Stimulated activated CD8-positive, alpha-beta memory T cell treated with anti-CD3 and anti-CD28 coated beads, Interleukin-12 subunit alpha, Interleukin-12 subunit beta, amount 100 ng/mL, for 4 hours (primary cell): Measurements from ENCODE around the gene ZG16B.

Experiments
- DNase-seq: peaks from one replicate; pipeline ENCODE4 v3.0.0-alpha.2; 2020; ENCODE audit warnings: low read depth

The ZG16B gene

DNA sequence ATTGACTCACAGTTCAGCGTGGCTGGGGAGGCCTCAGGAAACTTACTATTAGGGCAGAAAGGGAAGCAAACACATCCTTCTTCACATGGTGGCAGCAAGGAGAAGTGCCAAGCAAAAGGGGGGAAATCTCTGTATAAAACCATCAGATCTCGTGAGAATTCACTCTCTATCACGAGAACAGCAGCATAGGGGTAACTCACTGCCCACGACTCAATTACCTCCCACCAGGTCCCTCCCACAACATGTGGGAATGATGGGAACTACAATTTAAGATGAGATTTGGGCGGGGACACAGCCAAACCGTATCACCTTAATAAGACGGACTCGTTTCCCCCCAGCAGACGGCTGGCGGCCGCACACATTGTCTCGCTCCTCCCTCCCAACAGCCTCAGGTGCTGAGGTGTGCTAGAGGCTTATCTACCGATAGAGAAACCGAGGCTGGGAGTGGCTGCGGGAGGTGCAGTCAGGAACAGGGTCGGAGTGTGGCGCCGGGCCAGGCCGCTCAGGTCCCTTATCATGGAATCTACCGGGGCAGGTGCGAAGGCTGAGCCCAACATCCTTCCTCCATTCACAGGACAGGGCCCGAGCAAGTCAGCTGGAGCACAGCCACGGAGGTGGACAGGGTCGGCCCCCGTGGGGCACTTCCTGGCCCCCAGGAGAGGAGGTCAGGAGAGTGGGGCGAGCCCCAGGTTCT is 4.9 kb upstream of the ZG16B start:
- no peak for DNase-seq

DNA sequence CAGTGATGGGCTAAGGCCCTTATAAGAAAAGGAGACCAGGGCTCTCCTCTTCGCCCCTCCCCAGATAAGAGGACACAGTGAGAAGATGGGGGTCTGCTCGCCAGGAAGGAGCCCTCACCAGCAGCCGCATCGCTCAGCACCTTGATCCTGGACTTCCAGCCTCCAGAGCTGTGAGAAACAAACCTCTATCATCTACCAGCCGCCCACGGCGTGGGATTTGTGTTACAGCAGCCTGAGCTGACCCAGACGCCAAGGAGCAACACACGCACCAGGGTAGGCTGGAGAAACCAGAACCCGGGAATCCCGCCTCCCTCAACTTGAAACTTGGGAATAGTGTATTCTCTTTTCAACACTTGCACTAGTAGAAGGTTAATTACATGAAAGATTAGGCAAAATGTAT is 4.2 kb upstream of the ZG16B start:
- DNase-seq, result no peak

DNA sequence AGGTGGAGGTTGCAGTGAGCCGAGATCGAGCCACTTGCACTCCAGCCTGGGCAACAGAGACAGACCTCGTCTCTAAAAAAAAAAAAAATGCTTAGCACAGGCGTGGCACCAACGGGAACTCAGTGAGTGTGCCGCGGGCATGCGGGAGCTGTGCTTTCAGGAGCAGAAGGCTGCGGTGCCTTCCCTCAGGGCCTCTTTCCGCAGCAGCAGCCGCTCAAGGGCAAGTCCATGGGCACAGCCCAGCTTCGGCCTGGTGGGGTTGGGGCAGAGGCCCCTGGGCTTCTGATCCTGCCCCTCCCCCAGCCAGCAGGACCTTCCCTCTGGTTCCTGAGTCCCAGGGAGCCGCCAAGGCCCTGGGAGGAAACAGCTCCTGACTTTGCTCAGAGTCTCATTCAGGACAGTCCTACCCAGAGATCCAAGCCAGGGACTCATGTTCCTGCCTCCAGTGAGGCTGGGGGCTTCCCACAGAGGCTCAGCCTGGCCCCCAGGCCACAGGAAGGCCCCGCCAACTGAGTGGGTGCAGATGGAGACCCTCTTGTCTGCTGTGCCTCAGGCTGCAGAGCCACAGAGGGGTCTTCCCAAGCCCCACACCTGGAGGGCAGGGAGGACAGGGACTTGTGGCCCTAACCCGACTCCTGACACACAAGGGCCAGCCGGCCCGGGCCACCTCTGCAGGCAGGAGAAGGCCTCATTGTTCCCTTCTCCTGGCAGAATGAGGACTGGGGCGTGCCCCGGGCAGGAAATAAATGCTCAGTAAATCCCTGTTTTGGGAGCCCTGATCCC is 3.3 kb upstream of the ZG16B start:
- no peak for DNase-seq

- no peak for DNase-seq
Observed at GRCh38 chr16:2827374-2827791, 2.7 kb upstream of the ZG16B start.

DNA sequence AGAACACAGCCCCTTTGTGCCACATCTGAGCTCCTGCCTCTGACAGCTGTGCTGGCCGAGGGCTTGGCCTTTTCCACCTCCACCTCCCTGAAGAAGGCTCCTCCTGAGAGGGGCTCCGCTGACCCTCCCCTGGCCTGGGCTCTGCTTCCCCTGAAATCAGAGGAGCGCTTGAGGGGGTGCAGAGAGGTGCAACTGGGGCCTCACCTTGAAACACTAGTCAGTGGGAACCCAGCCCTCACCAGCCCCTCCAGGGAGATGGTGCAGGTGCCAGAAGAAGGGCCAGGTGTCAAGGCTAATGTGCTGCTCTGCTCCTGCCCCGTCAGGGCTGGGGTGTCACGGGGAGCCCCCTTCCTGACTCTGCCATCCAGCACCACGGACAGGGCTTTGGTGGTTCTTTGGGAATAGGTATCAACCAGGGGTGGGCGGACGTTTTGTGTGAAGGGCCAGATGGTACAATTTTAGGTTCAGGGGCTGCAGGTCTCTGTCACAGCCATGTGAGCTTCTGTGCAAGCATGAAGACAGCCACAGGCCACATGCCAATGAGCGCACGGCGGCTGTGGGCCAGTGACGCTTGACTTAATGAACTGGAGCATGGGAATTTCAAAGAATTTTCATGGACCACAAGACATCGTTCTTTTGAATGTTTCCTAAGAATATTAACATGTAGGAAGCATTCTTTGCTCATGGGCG is 2.1 kb upstream of the ZG16B start:
- DNase-seq, result no peak

GRCh38 chr16:2828521-2828840 is 1.6 kb upstream of the ZG16B start:
- no peak for DNase-seq

DNA sequence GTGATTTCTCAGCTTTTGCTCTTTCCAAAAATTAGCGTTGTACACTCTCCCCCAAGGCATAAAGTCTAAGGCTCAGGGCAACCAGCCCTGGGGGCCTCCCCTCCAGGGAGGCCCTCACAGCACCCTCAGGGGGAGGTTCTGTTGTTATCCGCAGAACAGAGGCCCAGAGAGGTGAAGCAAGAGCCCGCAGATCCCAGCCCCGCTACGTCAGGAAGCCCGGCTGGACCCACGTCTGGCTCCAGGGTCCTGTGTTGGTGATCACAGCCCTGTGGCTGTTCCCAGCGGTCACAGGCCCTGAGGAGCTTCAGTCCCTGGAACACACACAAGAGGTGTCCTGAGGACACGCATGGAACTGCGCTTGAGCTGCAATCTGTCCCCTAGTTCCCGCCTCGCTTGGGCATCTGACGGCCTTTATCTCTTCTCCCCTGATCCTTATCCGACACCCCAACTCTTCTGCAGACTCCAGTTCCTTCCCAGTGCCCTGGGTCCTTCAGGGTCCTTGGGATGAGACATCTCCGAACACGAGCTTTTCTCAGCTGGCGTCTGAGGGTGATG is 1.1 kb upstream of the ZG16B start:
- DNase-seq, result no peak

GRCh38 chr16:2830355-2830695 is 222 bp downstream of the ZG16B start:
- no peak for DNase-seq

DNA sequence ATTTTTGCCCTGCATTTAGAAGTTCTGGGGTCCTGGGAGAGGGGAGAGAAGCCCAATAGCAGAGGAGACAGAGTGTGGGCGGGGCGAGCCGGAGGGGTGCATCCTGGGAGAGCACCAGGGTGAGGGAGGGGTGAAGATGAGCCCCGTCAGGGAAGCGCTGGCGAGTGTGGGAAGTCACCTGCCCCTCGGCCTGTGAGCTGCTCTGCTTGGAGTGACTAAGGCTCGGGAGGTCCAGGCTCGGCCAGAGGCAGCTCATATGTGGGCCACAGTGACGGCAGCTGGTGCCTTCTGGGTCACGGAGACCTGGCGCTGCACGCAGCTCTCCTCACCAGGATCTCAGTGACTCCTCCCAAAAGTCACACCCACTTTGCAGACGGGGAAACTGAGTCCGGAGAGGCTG is 1.1 kb downstream of the ZG16B start:
- no peak for DNase-seq

DNA sequence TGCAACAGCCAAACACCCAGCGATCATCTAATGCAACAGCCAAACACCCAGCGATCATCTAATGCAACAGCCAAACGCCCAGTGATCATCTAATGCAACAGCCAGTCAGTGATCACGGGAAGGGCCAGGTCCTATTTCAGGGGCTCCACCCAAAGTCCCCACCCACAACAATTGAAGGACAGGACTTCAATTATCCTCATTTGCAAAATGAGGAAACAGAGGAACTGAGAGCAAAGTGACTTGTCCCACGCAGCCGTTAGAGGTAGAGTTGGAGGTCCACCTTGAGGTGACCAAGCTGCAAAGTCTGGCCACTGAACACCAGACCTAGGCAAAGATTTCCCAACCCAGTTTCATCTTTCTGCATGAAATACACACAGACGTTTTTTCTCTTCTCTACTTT is 3.7 kb downstream of the ZG16B start:
- no peak for DNase-seq

GRCh38 chr16:2834968-2835367 is 4.9 kb downstream of the ZG16B start:
- DNase-seq, result no peak

GRCh38 chr16:2835638-2836493 is 5.8 kb downstream of the ZG16B start:
- DNase-seq, result no peak

DNA sequence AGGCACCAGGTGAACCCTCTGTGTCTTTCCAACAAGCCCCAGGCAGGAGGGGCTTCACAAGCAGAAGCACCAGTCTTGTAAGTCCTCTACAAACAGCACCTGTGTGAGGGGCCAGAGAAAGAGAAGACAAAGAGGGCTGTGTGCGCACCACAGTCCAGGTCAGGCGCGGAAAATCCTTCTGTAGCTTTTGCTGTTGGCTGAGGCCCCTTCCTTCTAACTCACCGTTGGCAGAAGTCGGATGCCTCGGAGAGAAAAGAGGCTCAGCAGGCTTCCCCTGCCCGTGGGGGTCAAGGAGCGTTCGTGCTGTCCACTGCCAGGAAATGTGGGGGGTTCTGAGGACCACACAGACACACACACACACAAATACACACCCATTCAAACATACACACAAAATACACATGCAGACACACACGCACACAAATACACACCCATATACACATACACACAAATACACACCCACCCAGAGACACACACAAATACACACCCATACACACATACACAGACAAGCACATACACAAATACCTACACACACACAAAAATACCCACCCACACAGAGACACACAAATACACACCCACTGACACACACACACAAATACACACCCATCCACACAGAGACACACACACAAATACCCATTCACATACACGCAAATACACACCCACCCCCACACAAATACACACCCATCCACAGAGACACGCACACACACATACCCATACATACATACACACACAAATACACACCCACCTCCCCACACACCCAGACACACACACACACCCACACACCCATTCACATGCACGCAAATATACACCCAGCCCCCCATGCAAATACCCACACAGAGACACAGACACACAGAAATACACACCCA is 6.8 kb downstream of the ZG16B start:
- DNase-seq, result no peak

DNA sequence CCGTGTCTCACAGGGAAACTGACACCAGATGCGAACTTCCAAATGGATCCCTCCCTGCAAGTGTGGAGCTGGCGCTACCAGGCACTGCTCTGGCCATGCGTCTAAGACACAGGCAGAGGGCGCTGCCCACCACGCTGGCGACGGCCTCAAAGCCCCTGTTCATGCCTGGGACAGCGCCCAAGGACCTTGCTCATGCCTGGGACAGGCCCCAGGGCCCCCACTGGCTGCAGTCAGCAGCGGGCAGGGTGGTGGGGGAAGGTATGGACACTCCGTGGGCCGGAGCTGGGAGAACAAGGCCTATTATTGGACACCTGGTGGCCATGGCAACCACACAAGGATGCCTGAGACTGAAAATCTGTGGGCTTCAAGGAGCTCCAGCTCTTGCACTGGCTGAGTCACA is 8.8 kb downstream of the ZG16B start:
- DNase-seq, result peak; percentile 26

- DNase-seq, result no peak
Observed at GRCh38 chr16:2839650-2840450, 9.7 kb downstream of the ZG16B start.

- no peak for DNase-seq
Observed at GRCh38 chr16:2840914-2841313, 10.8 kb downstream of the ZG16B start.

DNA sequence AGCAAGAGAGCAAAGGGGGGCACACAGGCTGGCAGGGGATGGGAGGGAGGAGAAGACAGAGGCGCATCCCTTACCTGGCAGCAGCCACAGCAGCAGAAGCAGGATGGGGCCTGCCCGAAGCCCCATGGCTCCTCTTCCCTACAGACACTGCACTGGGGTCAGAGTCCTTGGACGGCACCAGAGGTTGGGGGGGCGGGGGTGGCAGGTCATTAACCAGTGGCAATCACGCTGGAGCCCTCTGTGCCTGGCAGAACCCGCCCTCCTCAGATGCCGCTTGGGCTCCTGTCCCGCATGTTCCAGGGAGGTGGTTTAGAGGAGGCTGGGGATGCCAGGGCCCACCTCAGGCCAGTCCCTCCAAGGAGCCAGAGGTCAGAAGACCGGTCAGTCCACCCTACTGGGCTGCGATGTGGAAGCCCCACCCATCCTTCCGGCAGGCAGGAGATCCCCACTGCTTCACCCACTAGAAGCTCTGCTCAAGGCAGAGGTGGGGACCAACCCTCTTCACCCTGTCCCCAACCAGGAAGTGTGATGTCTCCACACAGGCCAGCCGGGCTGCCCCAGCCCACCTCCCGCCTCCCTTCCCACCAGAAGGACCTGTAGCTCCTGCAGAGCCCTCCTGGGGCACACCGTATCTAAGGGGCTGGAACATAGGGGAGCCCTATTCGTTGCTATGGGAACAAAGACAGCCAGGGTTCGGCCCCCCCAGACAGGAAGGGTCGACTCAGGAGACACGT is 11.7 kb downstream of the ZG16B start:
- no peak for DNase-seq

GRCh38 chr16:2842340-2843000 is 12.4 kb downstream of the ZG16B start:
- DNase-seq, result peak; percentile 51

- no peak for DNase-seq
Observed at GRCh38 chr16:2843526-2843925, 13.4 kb downstream of the ZG16B start.
